ENCODE measurements around the gene PRX.

PRX gene

DNA sequence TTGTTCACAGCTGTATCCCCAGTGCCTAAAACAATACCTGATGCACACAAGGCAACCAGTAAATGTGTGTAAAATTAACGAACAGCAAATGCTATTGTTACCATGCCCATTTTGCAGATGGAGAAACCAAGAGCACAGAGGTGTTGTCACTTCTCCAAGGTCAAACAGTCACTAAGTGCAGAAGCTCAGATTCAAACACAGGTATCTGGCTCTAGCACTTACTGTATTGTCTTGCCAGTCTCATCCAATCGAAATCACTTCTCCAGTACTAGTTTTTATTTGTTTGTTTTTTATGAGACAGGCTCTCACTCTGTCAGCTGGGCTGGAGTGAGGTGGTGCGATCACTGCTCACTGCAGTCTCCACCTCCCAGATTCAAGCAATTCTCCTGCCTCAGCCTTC, 51.0 kb downstream of the PRX start:
- H3K4me2 ChIP-seq (ENCODE audit: low read depth, low read length, poor library complexity, severe bottlenecking), result peak overlapping the region; percentile 59
- no peaks in the 10 kb centered on the region for H3K9me2 ChIP-seq (replicated peaks; ENCODE audit: low read depth, low read length)

GRCh38 chr19:40360708-40361241, 52.4 kb downstream of the PRX start:
- 0 out of 2 replicates have a peak, but pooled peaks cover 7% of the 10 kb centered on the region for H3F3A ChIP-seq (ENCODE audit: low read depth)
- no peaks in the 10 kb centered on the region for H3K36me3 ChIP-seq (ENCODE audit: insufficient read depth, low read length)
- H3K4me2 ChIP-seq (ENCODE audit: low read depth, low read length, poor library complexity, severe bottlenecking), result no peak overlapping the region
- H4K20me1 ChIP-seq (ENCODE audit: insufficient read depth, low read length, poor library complexity, severe bottlenecking), result no peaks in the 10 kb centered on the region
- TF ChIP-seq, protein P1, sequence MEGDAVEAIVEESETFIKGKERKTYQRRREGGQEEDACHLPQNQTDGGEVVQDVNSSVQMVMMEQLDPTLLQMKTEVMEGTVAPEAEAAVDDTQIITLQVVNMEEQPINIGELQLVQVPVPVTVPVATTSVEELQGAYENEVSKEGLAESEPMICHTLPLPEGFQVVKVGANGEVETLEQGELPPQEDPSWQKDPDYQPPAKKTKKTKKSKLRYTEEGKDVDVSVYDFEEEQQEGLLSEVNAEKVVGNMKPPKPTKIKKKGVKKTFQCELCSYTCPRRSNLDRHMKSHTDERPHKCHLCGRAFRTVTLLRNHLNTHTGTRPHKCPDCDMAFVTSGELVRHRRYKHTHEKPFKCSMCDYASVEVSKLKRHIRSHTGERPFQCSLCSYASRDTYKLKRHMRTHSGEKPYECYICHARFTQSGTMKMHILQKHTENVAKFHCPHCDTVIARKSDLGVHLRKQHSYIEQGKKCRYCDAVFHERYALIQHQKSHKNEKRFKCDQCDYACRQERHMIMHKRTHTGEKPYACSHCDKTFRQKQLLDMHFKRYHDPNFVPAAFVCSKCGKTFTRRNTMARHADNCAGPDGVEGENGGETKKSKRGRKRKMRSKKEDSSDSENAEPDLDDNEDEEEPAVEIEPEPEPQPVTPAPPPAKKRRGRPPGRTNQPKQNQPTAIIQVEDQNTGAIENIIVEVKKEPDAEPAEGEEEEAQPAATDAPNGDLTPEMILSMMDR (conservative IDR thresholded peaks at IDR 0.05; ENCODE audit: low read length), result no peak
- no peak for TF ChIP-seq EZH2phosphoT487 (IDR thresholded peaks at IDR 0.05; ENCODE audit: borderline replicate concordance)
- H3K79me2 ChIP-seq (ENCODE audit: insufficient read depth, low read length), result no peaks in the 10 kb centered on the region
- no peaks in the 10 kb centered on the region for H3K9me2 ChIP-seq (replicated peaks; ENCODE audit: low read depth, low read length)
- H3K4me3 ChIP-seq (ENCODE audit: low read length, poor library complexity, severe bottlenecking), result no peak overlapping the region
- H2AFZ ChIP-seq (ENCODE audit: low read length), result no peak overlapping the region
- peaks cover 23% of the 10 kb centered on the region for H3K4me1 ChIP-seq (ENCODE audit: insufficient read depth, low read length, poor library complexity, severe bottlenecking)
- no peak overlapping the region for H3K9ac ChIP-seq (ENCODE audit: low read depth, low read length, poor library complexity, severe bottlenecking)
- no peaks in the 10 kb centered on the region for H3K27me3 ChIP-seq (ENCODE audit: insufficient read depth, low read length, poor library complexity, severe bottlenecking)
- H3K9me3 ChIP-seq (ENCODE audit: insufficient read depth, low read depth, low read length), result no peaks in the 10 kb centered on the region

More for the DNA sequence above, 51.0 kb downstream of the PRX start:
- Histone ChIP-seq H3K79me2 (ENCODE audit: insufficient read depth, low read length) (no peaks in the 10 kb centered on the region), H3F3A (ENCODE audit: low read depth) (0 out of 2 replicates have a peak, but pooled peaks cover 7% of the 10 kb centered on the region), H2AFZ (ENCODE audit: low read length) (no peak overlapping the region), H3K27me3 (ENCODE audit: insufficient read depth, low read length, poor library complexity, severe bottlenecking) (no peaks in the 10 kb centered on the region), H3K36me3 (ENCODE audit: insufficient read depth, low read length) (no peaks in the 10 kb centered on the region), H3K4me3 (ENCODE audit: low read length, poor library complexity, severe bottlenecking) (no peak overlapping the region), H3K4me1 (ENCODE audit: insufficient read depth, low read length, poor library complexity, severe bottlenecking) (peaks cover 23% of the 10 kb centered on the region), H4K20me1 (ENCODE audit: insufficient read depth, low read length, poor library complexity, severe bottlenecking) (no peaks in the 10 kb centered on the region), H3K9me3 (ENCODE audit: insufficient read depth, low read depth, low read length) (no peaks in the 10 kb centered on the region), H3K9ac (ENCODE audit: low read depth, low read length, poor library complexity, severe bottlenecking) (no peak overlapping the region)
- no peak for TF ChIP-seq EZH2phosphoT487 (IDR thresholded peaks at IDR 0.05; ENCODE audit: borderline replicate concordance)
- TF ChIP-seq, protein P1 (conservative IDR thresholded peaks at IDR 0.05; ENCODE audit: low read length), result no peak

DNA sequence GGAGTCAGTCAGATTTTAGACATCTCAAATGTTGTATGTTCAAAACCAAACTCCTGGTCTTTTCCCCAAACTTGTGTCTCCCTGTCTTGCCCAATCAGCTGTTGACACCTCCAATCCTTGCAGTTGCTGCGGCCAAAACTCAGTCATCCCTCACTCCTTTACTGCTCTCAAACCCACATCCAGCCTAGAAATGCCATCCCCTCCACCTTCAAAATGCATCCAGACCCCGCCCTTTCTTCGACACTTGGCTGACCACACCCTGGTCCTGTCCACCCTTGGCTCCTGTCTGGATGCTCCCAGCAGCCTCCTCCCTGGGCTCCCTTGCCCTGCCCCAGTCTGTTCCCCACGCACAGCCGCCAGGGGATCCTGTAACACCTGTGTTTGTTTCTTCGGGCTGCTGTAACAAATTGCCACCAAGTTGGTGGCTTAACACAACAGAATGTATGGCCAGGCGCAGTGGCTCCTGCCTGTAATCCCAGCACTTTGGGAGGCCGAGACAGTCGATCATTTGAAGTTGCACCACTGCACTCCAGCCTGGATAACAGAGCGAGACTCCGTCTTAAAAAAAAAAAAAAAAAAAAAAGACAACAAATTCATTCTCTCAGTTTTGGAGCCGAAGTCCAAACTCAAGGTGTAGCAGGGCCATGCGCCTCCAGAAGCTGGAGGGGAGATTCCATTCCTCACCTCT, 53.0 kb downstream of the PRX start:
- H3K4me2 ChIP-seq (ENCODE audit: low read depth, low read length, poor library complexity, severe bottlenecking), result no peak overlapping the region

More for the DNA sequence above, 53.0 kb downstream of the PRX start:
- no peaks in the 10 kb centered on the region for H3K9me3 ChIP-seq (ENCODE audit: insufficient read depth, low read depth, low read length)
- H3F3A ChIP-seq (ENCODE audit: low read depth), result 0 out of 2 replicates have a peak, but pooled peaks cover 7% of the 10 kb centered on the region
- no peak overlapping the region for H3K4me3 ChIP-seq (ENCODE audit: low read length, poor library complexity, severe bottlenecking)
- no peaks in the 10 kb centered on the region for H3K27me3 ChIP-seq (ENCODE audit: insufficient read depth, low read length, poor library complexity, severe bottlenecking)
- H3K4me1 ChIP-seq (ENCODE audit: insufficient read depth, low read length, poor library complexity, severe bottlenecking), result peaks cover 23% of the 10 kb centered on the region
- no peaks in the 10 kb centered on the region for H3K9me2 ChIP-seq (replicated peaks; ENCODE audit: low read depth, low read length)
- H3K79me2 ChIP-seq (ENCODE audit: insufficient read depth, low read length), result no peaks in the 10 kb centered on the region
- H4K20me1 ChIP-seq (ENCODE audit: insufficient read depth, low read length, poor library complexity, severe bottlenecking), result no peaks in the 10 kb centered on the region
- no peaks in the 10 kb centered on the region for H3K36me3 ChIP-seq (ENCODE audit: insufficient read depth, low read length)
- TF ChIP-seq, protein P1 (conservative IDR thresholded peaks at IDR 0.05; ENCODE audit: low read length), result no peak
- TF ChIP-seq EZH2phosphoT487 (IDR thresholded peaks at IDR 0.05; ENCODE audit: borderline replicate concordance), result no peak
- H3K9ac ChIP-seq (ENCODE audit: low read depth, low read length, poor library complexity, severe bottlenecking), result no peak overlapping the region
- H2AFZ ChIP-seq (ENCODE audit: low read length), result no peak overlapping the region

Measured in Loucy (cell line).